HUES6 (cell line): Measurements from ENCODE around the gene TBL2.
A peak's percentile ranks its signal among the peaks of the same experiment; 100 is the strongest.
"Not testable (repeated sequence)": the region's sequence is repeated elsewhere in the genome, so short reads cannot be mapped to it uniquely, and the experiment has no call there.

Experiments used
- H3K27ac ChIP-seq: 2 replicates; pipeline ENCODE4 v1.7.0; 2013; ENCODE audit warnings: low read depth, mild to moderate bottlenecking, low read length, inconsistent platforms
- H3K27me3 ChIP-seq: 2 replicates; pipeline ENCODE4 v1.6.1; 2013; ENCODE audit warnings: low read length; ENCODE audit not compliant: control insufficient read depth, insufficient read depth
- H3K36me3 ChIP-seq: 2 replicates; pipeline ENCODE4 v1.6.1; 2013; ENCODE audit warnings: low read length; ENCODE audit not compliant: control insufficient read depth, insufficient read depth
- H3K4me1 ChIP-seq: 2 replicates; pipeline ENCODE4 v1.6.1; 2013; ENCODE audit warnings: low read length; ENCODE audit not compliant: control insufficient read depth, insufficient read depth
- H3K4me3 ChIP-seq: 2 replicates; pipeline ENCODE4 v1.5.1; 2013; ENCODE audit warnings: low read depth, low read length
- H3K9ac ChIP-seq: one replicate; pipeline ENCODE4 v1.6.1; 2013; ENCODE audit warnings: mild to moderate bottlenecking, low read length
- H3K9me3 ChIP-seq: 2 replicates; pipeline ENCODE4 v1.6.1; 2013; ENCODE audit warnings: low read depth, low read length; ENCODE audit not compliant: control insufficient read depth, insufficient read depth

Gene TBL2, protein sequence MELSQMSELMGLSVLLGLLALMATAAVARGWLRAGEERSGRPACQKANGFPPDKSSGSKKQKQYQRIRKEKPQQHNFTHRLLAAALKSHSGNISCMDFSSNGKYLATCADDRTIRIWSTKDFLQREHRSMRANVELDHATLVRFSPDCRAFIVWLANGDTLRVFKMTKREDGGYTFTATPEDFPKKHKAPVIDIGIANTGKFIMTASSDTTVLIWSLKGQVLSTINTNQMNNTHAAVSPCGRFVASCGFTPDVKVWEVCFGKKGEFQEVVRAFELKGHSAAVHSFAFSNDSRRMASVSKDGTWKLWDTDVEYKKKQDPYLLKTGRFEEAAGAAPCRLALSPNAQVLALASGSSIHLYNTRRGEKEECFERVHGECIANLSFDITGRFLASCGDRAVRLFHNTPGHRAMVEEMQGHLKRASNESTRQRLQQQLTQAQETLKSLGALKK

DNA sequence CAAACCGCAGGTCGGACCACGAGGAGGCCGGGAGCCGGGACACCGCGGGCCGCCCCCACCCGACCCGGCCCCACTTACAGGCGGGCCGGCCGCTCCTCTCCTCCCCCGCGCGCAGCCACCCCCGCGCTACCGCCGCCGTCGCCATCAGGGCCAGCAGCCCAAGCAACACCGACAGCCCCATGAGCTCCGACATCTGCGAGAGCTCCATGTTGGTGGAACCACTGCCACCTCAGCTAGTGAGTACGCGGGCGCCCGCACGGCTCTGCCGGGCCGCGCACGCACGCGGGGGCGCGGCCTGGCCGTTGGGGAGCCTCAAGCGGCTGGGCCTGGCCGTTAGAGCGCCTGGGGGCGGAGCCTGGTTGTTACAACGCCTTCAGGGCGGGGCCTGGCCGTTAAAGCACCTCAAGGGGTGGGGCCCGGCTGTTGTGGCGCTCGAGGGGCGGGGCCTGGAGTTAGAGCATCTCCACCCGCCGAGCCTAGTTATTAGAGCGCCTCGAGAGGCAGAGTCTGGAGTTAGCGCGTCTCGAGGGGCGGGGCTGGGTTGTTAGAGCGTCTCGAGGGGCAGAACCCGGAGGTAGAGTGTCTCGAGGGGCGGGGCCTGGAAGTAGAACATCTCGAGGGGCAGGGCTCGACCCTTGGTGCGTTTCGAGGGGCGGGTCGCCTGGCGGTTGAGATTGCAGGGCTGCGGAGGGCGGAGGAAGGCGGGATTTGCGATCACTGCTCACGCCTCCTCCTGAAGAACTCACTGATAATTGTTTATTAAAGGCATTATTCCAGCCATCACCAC, at the start of gene TBL2:
TSS of gene TBL2 (minus strand) at position 238 of the 787 bp plus-strand sequence. CDS start at position 208, 30 bp downstream.
- Histone ChIP-seq H3K27me3 (peaks cover 42% of the 10 kb centered on the region), H3K36me3 (peaks cover 14% of the 10 kb centered on the region), H3K9me3 (no peaks in the 10 kb centered on the region), H3K27ac (peak within 1 kb of the TSS; percentile 67; the same call in 1 of the 2 replicates), H3K9ac (peak within 1 kb of the TSS; percentile 83), H3K4me1 (peaks cover 3% of the 10 kb centered on the region; the same call in 1 of the 2 replicates), H3K4me3 (peak within 1 kb of the TSS; percentile 73)

- H3K9ac ChIP-seq, result no peak overlapping the region
- H3K27me3 ChIP-seq, result peaks cover 35% of the 10 kb centered on the region
- no peaks in the 10 kb centered on the region for H3K9me3 ChIP-seq
- H3K36me3 ChIP-seq, result no peaks in the 10 kb centered on the region
- H3K4me1 ChIP-seq, result peaks cover 7% of the 10 kb centered on the region
- H3K27ac ChIP-seq, result no peak overlapping the region
- H3K4me3 ChIP-seq, result no peak overlapping the region
These were observed 48.4 kb upstream of the TBL2 start for GRCh38 chr7:73626814-73627213.

DNA sequence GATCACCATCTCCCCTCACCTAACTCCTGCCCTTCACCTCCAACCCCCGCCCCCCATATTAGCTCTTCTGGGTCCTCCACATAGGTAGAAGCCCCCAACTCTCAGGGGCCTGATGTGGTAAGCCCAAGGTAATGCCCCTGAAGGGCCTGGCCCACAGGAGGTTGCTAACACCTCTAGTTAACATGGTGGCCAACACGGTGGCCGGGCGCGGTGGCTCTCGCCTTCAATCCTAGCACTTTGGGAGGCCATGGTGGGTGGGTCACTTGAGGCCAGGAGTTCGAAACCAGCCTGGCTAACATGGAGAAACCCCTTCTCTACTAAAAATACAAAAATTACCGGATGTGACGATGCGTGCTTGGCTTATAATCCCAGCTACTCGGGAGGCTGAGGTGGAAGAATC, 46.9 kb upstream of the TBL2 start:
- H3K36me3 ChIP-seq, result no peaks in the 10 kb centered on the region
- no peak overlapping the region for H3K9ac ChIP-seq
- H3K27ac ChIP-seq, result no peak overlapping the region
- H3K4me3 ChIP-seq, result no peak overlapping the region
- H3K27me3 ChIP-seq, result peaks cover 35% of the 10 kb centered on the region
- no peaks in the 10 kb centered on the region for H3K9me3 ChIP-seq
- peaks cover 7% of the 10 kb centered on the region for H3K4me1 ChIP-seq

DNA sequence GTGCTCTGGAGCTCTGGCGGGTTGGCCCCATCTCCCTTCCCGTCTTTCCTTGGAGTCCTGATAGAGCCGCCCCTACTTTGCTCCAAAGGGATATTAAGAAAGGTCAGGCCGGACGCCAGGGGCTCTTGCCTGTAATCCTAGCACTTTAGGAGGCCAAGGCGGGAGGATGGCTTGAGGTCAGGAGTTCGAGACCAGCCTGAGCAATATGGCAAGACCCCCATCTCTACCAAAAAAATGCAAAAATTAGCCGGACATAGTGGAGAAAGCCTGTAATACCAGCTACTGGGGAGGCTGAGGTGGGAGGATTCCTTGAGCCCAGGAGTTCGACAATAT, 46.3 kb upstream of the TBL2 start:
- no peak overlapping the region for H3K9ac ChIP-seq
- no peak overlapping the region for H3K27ac ChIP-seq
- peak overlapping the region; percentile 92 for H3K4me3 ChIP-seq

GRCh38 chr7:73623798-73624668, 45.7 kb upstream of the TBL2 start, which contains the start of gene MLXIPL:
TSS of gene MLXIPL (minus strand) at chr7:73624522. CDS start at chr7:73624492, 30 bp downstream.
- no peaks in the 10 kb centered on the region for H3K9me3 ChIP-seq
- H3K36me3 ChIP-seq, result no peaks in the 10 kb centered on the region
- H3K9ac ChIP-seq, result peak within 1 kb of the TSS; percentile 51
- peaks cover 35% of the 10 kb centered on the region for H3K27me3 ChIP-seq
- no peak within 1 kb of the TSS for H3K27ac ChIP-seq
- H3K4me1 ChIP-seq, result peaks cover 7% of the 10 kb centered on the region
- peak within 1 kb of the TSS; percentile 92 for H3K4me3 ChIP-seq

More for the DNA sequence above, 46.3 kb upstream of the TBL2 start:
- H3K9me3 ChIP-seq, result no peaks in the 10 kb centered on the region
- peaks cover 35% of the 10 kb centered on the region for H3K27me3 ChIP-seq
- no peaks in the 10 kb centered on the region for H3K36me3 ChIP-seq
- peaks cover 7% of the 10 kb centered on the region for H3K4me1 ChIP-seq

GRCh38 chr7:73622909-73623797, 44.8 kb upstream of the TBL2 start:
- Histone ChIP-seq H3K27ac (no peak overlapping the region), H3K27me3 (peaks cover 29% of the 10 kb centered on the region), H3K9me3 (no peaks in the 10 kb centered on the region), H3K9ac (peak overlapping the region; percentile 6), H3K4me1 (peaks cover 10% of the 10 kb centered on the region), H3K36me3 (no peaks in the 10 kb centered on the region), H3K4me3 (peak overlapping the region; percentile 92)

- no peak overlapping the region for H3K27ac ChIP-seq
- H3K4me1 ChIP-seq, result peaks cover 10% of the 10 kb centered on the region
- H3K4me3 ChIP-seq, result peak overlapping the region; percentile 92
- H3K27me3 ChIP-seq, result peaks cover 27% of the 10 kb centered on the region
- no peaks in the 10 kb centered on the region for H3K36me3 ChIP-seq
- H3K9ac ChIP-seq, result no peak overlapping the region
- no peaks in the 10 kb centered on the region for H3K9me3 ChIP-seq
These were observed 44.1 kb upstream of the TBL2 start for GRCh38 chr7:73622527-73622908.

- H3K36me3 ChIP-seq, result no peaks in the 10 kb centered on the region
- no peaks in the 10 kb centered on the region for H3K9me3 ChIP-seq
- H3K27me3 ChIP-seq, result peaks cover 27% of the 10 kb centered on the region
- H3K4me1 ChIP-seq, result peaks cover 6% of the 10 kb centered on the region
- no peak overlapping the region for H3K27ac ChIP-seq
- no peak overlapping the region for H3K4me3 ChIP-seq
- no peak overlapping the region for H3K9ac ChIP-seq
These were observed 43.0 kb upstream of the TBL2 start for GRCh38 chr7:73621168-73622063.

- peaks cover 20% of the 10 kb centered on the region for H3K27me3 ChIP-seq
- not testable (repeated sequence) for H3K9me3 ChIP-seq, H3K36me3 ChIP-seq, H3K9ac ChIP-seq, H3K4me1 ChIP-seq, H3K4me3 ChIP-seq, H3K27ac ChIP-seq
These were observed 41.0 kb upstream of the TBL2 start for GRCh38 chr7:73619394-73619793.
